ENCODE data around the gene RNF126.

GRCh38 chr19:653425-653824 lies 9.6 kb downstream of the RNF126 start:
- TF ChIP-seq, protein P1, sequence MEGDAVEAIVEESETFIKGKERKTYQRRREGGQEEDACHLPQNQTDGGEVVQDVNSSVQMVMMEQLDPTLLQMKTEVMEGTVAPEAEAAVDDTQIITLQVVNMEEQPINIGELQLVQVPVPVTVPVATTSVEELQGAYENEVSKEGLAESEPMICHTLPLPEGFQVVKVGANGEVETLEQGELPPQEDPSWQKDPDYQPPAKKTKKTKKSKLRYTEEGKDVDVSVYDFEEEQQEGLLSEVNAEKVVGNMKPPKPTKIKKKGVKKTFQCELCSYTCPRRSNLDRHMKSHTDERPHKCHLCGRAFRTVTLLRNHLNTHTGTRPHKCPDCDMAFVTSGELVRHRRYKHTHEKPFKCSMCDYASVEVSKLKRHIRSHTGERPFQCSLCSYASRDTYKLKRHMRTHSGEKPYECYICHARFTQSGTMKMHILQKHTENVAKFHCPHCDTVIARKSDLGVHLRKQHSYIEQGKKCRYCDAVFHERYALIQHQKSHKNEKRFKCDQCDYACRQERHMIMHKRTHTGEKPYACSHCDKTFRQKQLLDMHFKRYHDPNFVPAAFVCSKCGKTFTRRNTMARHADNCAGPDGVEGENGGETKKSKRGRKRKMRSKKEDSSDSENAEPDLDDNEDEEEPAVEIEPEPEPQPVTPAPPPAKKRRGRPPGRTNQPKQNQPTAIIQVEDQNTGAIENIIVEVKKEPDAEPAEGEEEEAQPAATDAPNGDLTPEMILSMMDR (IDR thresholded peaks at IDR 0.05; ENCODE audit: insufficient read depth, low read length), result no peak
- TF ChIP-seq, protein P2, sequence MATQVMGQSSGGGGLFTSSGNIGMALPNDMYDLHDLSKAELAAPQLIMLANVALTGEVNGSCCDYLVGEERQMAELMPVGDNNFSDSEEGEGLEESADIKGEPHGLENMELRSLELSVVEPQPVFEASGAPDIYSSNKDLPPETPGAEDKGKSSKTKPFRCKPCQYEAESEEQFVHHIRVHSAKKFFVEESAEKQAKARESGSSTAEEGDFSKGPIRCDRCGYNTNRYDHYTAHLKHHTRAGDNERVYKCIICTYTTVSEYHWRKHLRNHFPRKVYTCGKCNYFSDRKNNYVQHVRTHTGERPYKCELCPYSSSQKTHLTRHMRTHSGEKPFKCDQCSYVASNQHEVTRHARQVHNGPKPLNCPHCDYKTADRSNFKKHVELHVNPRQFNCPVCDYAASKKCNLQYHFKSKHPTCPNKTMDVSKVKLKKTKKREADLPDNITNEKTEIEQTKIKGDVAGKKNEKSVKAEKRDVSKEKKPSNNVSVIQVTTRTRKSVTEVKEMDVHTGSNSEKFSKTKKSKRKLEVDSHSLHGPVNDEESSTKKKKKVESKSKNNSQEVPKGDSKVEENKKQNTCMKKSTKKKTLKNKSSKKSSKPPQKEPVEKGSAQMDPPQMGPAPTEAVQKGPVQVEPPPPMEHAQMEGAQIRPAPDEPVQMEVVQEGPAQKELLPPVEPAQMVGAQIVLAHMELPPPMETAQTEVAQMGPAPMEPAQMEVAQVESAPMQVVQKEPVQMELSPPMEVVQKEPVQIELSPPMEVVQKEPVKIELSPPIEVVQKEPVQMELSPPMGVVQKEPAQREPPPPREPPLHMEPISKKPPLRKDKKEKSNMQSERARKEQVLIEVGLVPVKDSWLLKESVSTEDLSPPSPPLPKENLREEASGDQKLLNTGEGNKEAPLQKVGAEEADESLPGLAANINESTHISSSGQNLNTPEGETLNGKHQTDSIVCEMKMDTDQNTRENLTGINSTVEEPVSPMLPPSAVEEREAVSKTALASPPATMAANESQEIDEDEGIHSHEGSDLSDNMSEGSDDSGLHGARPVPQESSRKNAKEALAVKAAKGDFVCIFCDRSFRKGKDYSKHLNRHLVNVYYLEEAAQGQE (IDR thresholded peaks at IDR 0.05; ENCODE audit: insufficient replicate concordance, low read depth), result no peak

Measured in HL-60 (cell line).